Measurements from ENCODE around the gene LTB4R.

LTB4R gene

DNA sequence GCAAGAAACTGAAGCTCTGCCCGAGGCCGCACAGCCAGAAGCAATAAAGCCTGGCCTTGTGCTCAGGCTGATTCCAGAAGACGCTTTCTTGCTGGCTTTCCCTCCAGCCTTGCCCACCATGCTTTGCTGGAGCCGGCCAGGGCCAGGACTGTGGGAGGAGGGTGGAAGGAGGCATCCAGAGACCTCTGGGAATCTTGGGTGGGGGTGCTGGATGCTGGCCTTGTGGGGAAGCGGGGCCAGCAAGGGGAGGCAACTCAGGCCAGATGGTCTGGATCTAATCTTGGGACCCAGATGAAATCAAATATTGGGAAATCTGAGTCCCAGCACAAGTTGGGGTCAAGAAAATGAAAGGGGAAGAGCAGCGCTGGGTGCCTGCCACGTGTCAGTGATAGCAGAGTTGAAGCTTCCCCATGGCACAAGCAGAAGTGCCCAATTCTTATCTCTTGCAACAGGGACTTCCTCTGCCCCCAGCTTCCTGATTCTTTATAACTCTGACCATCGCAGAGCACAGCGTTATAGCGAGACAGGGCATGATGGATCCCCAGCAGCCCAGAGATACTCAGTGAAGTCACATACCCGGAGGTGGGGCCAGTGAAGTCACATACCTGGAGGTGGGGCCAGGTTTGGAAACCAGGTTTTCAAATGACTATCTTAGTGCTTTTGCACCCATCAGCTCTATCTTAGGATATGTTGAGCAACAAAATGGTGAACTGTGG, 33.5 kb upstream of the LTB4R start:
- no peak overlapping the region for H3K4me3 ChIP-seq (ENCODE audit: low read depth, low read length)
- no peak for DNase-seq (ENCODE audit: low read depth)
- TF ChIP-seq, protein P1, sequence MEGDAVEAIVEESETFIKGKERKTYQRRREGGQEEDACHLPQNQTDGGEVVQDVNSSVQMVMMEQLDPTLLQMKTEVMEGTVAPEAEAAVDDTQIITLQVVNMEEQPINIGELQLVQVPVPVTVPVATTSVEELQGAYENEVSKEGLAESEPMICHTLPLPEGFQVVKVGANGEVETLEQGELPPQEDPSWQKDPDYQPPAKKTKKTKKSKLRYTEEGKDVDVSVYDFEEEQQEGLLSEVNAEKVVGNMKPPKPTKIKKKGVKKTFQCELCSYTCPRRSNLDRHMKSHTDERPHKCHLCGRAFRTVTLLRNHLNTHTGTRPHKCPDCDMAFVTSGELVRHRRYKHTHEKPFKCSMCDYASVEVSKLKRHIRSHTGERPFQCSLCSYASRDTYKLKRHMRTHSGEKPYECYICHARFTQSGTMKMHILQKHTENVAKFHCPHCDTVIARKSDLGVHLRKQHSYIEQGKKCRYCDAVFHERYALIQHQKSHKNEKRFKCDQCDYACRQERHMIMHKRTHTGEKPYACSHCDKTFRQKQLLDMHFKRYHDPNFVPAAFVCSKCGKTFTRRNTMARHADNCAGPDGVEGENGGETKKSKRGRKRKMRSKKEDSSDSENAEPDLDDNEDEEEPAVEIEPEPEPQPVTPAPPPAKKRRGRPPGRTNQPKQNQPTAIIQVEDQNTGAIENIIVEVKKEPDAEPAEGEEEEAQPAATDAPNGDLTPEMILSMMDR (IDR thresholded peaks at IDR 0.05; ENCODE audit: control insufficient read depth, extremely low read depth, insufficient read depth) = no peak

DNA sequence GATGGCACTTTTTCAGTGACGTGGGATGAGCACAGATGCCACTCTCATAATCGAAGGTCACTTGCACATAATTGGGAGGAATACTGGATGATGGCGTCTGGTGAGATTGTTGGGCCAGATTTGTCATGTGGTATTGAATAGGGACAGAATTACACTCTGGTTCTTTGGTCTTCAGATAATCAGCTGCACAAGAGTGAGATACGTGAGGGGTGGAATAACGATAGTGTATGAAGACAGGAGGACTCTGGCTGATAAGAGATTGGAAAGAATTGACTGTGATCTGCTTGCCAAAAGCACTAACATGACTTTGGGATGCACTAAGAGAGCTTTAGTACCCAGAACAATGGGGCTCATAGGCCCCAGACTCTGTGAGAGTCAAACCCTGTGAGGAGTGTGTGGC, 32.9 kb upstream of the LTB4R start:
- H3K4me3 ChIP-seq (ENCODE audit: low read depth, low read length) = no peak overlapping the region
- TF ChIP-seq, protein P1 (IDR thresholded peaks at IDR 0.05; ENCODE audit: control insufficient read depth, extremely low read depth, insufficient read depth) = no peak
- no peak for DNase-seq (ENCODE audit: low read depth)

DNA sequence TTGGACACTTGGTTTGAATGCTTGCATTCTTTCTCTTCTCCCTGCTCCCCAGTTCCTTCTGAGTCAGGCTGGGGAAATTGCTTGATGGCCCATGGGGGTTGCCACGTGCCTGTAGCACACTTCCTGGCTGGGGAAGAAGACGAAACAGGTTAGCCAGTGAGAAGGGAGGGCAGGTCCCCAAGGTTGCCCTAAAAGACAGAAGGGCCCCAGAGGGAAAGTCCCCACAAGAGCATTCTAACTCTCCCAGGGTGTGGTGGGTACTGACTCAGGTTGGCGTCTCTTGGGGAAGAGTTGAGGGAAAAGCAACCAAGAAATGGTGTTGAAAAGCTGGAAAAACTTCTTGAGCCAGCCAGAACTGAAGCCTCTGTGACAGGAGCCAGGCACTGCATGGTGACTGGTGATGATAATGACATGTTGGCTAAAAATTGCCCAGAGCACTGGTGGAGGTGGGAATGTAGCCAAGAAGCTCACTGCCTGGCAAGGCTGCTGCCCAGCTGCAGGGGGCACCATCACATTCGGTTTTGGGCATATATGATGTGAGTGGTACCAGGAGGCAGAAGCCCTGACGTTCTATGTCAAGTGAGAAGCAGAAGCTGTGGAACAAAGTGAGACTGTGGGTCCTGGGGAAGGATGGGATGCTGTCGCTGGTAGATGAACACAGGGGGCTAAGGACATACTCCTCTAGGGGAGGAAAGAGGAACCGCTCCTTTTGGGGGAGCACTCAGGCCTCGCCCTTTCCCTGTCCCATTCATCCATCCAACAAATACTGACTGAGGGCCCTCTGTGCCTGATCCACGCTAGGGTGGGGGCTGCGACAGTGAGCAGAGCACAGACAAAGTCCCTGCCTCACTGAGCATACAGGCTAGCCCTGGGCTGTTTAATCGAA, 31.8 kb upstream of the LTB4R start:
- TF ChIP-seq, protein P1 (IDR thresholded peaks at IDR 0.05; ENCODE audit: control insufficient read depth, extremely low read depth, insufficient read depth) = 0 out of 2 replicates have a peak, but pooled peaks have one; percentile 12
- H3K4me3 ChIP-seq (ENCODE audit: low read depth, low read length) = no peak overlapping the region
- no peak for DNase-seq (ENCODE audit: low read depth)

DNA sequence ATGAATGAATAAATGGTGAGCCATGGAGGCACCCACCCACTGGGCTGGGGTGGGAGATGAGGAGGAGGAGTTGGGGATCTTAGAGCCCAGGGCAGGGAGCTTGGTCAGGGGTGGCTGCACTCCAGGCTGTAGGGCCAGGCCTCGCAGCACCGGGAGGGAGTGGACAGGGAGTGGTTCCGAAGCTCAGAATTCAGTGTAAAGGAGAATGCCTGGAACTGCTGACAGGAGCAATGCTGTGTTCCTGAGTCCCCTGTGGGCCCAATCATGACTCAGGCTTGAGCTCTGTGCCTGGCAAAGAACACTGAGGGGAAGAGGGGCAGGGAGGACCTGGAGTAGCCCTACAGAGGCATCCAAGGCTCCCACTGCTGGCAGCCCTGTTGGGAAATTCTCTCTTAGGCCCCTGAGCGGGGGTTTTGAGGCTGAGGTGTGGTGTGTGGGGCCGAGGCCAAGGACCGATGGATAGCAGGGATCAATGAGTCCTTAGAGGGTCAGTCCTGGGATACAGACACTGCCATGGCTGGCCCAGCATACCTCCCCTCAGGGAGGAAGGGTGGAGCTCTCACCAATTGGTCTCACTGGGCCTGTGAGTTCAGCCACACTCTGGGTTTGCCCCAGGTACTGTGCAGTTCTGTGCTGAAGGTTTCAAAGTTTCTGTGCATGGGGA, 30.4 kb upstream of the LTB4R start:
- no peak for DNase-seq (ENCODE audit: low read depth)
- TF ChIP-seq, protein P1 (IDR thresholded peaks at IDR 0.05; ENCODE audit: control insufficient read depth, extremely low read depth, insufficient read depth) = no peak
- no peak overlapping the region for H3K4me3 ChIP-seq (ENCODE audit: low read depth, low read length)

DNA sequence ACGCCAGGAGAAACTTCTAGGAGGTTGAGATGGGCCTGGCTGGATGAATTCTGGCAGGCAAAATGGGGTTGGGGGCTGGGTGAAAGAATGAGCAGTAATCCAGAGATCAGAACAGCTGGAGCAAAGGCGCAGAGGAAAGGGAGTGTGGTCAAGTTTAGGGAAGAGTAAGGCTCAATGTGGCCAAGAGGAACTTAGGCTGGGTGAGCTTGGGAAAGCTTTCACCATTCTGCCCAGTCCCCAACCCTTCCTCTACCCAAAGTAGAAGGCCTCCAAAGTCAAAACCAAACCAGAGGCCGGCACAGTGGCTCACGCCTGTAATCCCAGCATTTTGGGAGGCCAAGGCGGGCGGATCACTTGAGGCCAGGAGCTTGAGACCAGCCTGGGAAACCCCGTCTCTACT, 29.7 kb upstream of the LTB4R start:
- TF ChIP-seq, protein P1 (IDR thresholded peaks at IDR 0.05; ENCODE audit: control insufficient read depth, extremely low read depth, insufficient read depth) = no peak
- no peak for DNase-seq (ENCODE audit: low read depth)
- no peak overlapping the region for H3K4me3 ChIP-seq (ENCODE audit: low read depth, low read length)

DNA sequence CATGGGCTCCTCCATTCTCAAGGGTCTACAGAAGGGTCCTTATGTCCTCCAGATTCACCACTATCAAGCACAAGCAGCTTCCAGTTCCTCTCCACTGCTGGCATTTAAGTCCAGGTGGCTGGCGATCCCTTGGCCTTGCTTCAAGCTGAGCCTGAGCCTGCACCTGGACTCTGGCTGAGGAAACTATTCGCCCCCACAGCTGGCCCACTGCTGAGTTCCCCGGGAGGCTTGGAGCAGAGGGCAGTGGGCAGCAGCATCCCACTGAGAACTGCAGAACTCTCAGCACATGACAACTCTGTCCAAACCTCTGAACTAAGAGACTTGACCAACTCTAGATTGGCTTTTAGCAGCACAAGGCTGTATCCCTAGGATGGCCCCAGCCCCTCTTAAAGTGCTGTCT, 28.6 kb upstream of the LTB4R start:
- TF ChIP-seq, protein P1 (IDR thresholded peaks at IDR 0.05; ENCODE audit: control insufficient read depth, extremely low read depth, insufficient read depth) = no peak
- DNase-seq (ENCODE audit: low read depth) = no peak
- H3K4me3 ChIP-seq (ENCODE audit: low read depth, low read length) = no peak overlapping the region

Measured in LNCaP clone FGC (cell line).